Measurements from ENCODE around the gene RPL18.
"Not testable (repeated sequence)": the region's sequence is repeated elsewhere in the genome, so short reads cannot be mapped to it uniquely, and the experiment has no call there.

The RPL18 gene

DNA sequence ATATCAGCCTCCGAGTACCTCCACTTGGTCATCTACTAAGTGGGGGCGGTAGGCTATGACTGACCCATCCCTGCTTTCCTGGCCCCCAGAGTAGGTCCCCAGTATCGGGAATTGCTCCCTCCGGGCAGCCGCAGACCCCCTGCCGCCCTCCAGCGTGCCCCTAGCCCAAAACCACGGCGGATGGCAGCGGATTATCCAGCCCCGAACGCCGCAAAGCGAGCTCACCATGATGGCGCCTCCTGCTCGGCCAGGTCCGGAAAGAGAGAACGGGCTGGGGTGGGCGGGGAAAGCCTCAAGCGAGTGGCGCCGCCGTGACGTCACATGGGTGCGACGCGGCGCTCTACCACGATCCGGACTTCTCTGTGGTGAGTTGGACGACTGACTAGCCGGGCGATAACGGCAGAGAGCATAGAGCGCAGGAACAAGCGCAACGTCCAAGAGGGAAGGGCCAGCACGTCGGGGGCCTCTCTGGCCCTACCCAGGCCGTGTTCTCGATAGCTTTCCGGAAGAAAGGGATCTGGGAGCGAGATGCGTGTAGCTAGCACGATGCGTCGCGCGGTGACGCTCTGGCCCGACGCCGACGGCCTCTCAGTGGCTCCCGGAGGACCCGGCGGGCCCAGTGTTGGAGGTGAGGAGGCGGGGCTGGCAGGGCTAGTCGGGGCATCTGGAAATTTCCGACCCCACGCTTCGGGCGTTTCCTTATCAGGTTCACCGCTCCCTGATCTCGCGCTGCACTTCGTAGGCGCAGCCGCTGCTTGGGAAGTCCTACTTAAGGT, at the start of gene RPL18, which contains the start of gene SPHK2:
TSS of gene RPL18 (minus strand) at position 263 of the 776 bp plus-strand sequence. CDS start at position 228, 35 bp downstream.
TSS of gene SPHK2 (plus strand) at position 591 of the 776 bp plus-strand sequence. CDS start 1,009 bp downstream, outside the sequence.
- peak; percentile 97 for DNase-seq

DNA sequence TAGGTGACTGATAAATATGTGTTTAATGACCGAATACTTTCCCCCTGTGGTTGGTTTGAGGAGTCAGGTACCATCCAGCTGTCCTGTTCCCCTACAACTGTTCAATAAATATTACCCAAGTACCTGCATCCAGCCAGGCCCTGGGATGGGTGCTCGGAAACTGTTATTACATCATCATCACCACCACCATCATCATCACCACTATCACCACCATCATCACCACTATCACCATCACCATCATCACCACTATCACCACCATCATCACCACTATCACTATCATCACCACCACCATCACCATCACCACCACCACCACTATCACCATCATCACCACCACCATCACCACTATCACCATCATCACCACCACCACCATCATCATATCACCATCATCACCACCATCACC, 49.8 kb upstream of the RPL18 start:
- no peak for DNase-seq

DNA sequence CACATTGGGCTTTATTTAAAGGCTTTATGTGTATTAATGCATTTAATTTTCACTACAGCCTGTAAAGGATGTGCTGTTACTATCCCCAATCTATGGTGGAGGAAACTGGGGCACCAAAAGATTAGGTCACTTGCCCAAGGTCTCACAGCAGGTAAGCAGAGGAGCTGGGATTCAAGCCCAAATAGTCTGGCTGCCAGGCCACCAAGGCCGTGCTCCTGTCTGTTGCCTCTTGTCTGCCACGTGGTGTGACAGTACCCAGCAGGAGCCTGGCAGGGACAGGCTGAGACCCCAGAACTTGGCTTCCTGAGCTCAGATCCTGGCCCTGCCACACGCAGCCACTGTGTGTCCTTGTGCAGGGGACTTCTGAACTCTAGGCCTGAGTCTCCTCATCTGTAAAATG, 49.4 kb upstream of the RPL18 start:
- no peak for DNase-seq

DNA sequence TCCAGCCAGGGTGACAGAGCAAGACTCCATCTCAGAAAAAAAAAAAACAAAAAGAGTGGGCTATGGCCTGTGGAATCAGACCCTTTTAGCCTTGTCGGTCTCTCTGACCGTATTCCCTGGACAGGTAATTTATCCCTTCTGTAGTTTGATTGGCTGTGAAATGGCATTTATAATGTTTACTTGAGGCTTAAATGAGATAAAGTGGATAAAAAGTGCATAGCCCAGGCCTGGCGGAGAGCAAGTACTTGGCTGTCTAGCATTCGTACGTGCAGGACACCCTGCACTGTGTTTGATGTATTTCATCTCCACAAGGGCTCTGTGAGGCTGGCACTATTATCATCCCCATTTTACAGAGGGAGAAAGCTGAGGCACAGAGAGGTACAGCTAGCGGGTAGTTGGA, 46.8 kb upstream of the RPL18 start:
- DNase-seq = no peak

DNA sequence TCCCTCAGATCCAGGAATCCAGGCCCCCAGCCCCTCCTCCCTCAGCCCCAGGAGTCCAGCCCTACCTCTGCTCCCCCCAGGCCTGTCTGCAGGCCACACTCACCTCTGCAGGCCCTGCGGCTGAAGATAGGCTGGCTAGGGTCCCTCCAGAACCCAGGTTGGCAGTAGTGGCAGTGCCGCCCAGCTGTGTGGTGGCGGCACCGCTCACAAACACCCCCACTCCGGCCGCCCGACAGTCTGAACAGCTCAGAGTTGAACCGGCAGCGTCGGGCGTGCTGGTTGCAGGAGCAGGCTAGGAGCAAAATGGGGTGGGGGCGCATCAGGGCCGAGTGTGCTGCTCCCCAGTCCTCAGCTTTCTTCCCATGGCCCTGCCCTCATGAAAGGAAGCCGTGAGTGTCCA, 45.5 kb upstream of the RPL18 start:
- no peak for DNase-seq

- DNase-seq = no peak
Measured at GRCh38 chr19:48663667-48664066, 44.7 kb upstream of the RPL18 start.

DNA sequence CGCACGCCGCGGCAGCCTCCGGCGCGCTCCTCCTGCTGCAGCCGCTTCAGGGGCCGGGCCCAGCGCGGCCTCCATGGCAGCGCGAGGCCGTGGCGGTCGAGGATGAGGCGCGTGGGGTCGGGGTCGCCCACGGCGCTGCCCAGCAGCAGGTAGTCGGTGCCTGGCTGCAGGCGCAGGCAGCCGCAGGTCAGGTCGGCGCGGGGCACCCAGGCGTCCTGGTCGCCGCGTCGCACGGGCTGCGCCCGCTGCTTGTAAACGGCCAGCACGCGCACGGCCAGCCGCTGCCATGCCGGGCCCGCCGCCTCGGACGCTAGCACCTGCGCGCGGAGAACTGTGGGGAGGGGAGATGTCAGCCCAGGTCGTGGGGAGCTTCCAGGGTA, 42.7 kb upstream of the RPL18 start:
- no peak for DNase-seq

DNA sequence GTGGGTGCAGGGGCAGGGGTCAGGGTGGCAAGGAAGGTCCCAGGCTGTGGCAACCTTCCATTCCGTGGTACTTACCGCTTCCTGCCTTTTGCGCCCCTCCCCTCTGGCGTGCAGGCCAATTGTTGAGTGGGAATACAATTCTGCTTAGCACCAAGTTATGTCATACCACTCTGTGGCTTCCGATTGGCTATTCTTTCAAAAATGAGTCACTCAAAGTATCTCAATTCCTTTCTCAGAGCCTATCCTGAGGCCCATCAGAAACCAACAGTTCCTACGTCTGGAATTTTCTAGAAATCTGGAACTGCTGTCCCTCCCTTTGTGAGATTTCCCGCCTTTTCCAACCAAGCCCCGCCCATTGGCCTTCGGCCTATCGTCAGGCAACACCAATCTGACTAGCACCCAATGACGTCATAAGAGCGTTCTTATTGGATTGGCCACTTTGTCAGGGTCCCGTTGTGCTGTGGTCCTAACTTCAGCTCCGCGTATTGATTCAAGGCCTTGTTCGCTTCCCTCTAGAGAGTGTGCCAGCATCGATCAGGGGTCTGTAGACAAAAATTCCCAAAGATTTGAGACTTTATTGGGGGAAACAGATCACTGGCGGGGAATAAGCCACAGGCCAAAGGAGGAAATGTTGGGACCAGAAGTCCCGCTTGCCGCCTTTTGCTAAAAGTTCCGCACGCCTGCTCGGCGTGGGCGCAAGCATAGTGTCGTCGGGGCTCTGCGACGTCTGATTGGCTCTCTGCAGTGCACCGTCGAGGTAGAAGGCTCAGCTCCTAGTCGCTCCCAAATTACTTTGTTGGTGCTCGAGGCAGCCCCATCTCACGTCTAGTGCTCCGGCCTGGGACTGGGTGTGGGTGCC, 42.1 kb upstream of the RPL18 start:
- peak; percentile 94 for DNase-seq

DNA sequence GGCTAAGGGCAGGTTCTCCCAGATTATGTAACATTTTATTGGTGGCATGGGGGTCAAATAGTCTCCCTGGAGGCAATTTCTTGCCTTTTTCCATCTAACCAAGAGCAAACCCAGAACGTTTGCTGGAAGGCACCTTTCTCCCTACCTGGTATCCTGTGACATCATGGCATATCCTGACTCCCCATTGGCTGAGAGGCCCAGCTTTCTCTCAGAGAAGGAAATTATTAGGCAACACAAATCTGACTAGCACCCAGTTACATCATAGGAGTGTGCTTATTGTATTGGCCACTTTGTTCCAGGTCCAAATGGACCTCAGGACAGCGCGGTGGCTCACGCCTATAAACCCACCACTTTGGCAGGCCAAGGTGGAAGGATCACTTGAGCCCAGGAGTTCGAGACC, 40.8 kb upstream of the RPL18 start:
- peak; percentile 18 for DNase-seq

DNA sequence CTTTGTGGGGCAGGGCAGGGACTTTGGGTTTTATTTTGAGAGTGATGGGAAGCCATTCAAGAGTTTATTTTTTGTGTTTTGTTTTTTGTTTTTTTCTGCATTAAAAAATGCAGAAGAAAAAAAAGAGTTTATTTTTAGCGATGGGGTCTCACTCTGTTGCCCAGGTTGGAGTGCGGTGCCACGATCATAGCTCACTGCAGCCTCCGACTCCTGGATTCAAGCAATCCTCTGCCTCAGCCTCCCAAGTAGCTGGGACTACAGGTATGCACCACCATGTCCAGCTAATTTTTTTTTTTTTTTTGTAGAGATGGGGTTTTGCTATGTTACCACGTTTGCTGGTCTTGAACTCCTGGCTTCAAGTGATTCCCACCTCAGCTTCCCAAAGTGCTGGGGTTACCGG, 39.5 kb upstream of the RPL18 start:
- DNase-seq = no peak

DNA sequence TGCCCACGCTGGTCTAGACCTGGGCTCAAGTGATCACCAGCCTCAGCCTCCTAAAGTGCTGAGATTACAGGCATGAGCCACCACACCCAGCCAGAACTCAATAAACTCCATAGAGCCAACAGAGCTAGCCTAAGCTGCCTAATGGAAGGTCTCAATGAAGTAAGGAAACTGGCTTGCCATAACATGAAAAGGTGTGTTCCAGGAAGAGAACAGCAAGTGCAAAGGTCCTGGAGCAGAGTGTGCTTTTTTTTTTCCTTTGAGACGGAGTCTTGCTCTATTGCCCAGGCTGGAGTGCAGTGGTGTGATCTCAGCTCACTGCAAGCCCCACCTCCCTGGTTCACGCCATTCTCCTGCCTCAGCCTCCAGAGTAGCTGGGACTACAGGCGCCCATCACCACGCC, 38.9 kb upstream of the RPL18 start:
- not testable (repeated sequence) for DNase-seq

GRCh38 chr19:48656840-48657474, 38.0 kb upstream of the RPL18 start:
- no peak for DNase-seq

DNA sequence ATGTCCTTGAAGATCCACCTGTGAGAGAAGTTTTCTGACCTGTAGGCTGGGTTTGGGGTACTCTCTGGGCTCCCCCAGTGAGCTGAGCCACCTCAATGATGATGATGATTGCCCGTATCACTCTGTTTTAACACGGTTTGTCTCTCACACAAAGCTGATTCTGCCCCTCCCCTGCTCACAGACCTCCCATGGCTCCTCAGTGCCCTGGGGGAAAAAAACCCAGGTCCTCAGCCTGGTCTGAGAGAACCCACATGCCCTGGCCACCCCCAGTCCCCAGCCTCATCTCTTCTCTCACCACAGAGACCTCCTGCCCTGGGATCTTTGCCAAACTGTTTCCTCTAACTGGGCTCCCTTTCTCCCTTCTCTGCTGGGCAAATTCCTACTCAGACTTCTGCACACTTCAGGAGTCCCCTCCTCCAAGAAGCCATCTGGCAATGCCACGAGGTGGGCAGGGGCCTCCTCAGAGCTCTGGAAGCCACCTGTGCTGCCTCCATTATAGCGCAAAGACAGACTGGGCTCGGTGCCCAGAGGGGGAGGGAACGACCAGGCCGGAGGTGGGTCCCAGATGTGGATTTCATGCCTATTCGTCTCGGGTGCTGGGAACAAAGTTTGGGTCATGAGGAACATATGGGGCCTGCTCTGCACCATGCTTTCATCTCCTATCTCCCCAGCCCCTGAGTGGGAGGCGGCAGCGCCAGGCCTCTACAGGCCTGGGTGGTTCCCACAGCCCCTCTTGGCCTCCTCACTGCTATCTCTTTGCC, 35.5 kb upstream of the RPL18 start:
- no peak for DNase-seq

GRCh38 chr19:48651683-48652048, 32.7 kb upstream of the RPL18 start:
- DNase-seq = no peak

DNA sequence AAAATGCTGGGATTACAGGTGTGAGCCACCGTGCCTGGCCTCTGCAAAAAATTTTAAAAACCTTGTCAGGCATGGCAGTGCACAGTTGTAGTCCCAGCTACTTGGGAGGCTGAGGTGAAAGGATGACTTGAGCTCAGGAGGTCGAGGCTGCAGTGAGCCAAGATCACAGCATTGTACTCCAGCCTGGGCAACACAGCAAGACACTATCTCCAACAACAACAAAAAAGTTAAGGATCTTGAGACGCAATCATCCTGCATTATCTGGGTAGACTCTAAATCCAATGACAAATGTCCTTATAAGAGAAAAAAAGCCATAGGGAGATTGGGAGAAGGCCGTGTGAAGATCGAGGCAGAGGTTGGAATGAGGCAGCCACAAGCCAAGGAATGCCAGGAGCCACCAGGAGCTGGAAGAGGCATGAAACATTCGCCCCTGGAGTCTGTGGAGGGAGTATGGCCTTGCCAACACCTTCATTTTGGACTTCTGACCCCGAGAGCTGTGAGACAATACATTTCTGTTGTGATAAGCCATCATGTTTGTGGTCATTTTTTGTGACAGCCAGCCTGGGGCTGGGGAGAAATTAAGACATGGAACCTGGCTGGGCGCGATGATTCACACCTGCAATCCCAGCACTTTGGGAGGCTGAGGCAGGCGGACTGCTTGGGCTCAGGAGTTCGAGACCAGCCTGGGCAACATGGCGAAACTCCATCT, 32.1 kb upstream of the RPL18 start:
- DNase-seq = no peak

GRCh38 chr19:48648134-48648533, 29.2 kb upstream of the RPL18 start:
- DNase-seq = no peak

GRCh38 chr19:48646722-48647216, 27.8 kb upstream of the RPL18 start:
- no peak for DNase-seq

- peak; percentile 95 for DNase-seq
Measured at GRCh38 chr19:48646001-48646721, 27.2 kb upstream of the RPL18 start, which contains the start of gene CA11. Gene CA11, minus strand, starts transcription at chr19:48646187. Its CDS starts 555 bp downstream, at chr19:48645632.

- DNase-seq = no peak
Measured at GRCh38 chr19:48645620-48646000, 26.6 kb upstream of the RPL18 start.

DNA sequence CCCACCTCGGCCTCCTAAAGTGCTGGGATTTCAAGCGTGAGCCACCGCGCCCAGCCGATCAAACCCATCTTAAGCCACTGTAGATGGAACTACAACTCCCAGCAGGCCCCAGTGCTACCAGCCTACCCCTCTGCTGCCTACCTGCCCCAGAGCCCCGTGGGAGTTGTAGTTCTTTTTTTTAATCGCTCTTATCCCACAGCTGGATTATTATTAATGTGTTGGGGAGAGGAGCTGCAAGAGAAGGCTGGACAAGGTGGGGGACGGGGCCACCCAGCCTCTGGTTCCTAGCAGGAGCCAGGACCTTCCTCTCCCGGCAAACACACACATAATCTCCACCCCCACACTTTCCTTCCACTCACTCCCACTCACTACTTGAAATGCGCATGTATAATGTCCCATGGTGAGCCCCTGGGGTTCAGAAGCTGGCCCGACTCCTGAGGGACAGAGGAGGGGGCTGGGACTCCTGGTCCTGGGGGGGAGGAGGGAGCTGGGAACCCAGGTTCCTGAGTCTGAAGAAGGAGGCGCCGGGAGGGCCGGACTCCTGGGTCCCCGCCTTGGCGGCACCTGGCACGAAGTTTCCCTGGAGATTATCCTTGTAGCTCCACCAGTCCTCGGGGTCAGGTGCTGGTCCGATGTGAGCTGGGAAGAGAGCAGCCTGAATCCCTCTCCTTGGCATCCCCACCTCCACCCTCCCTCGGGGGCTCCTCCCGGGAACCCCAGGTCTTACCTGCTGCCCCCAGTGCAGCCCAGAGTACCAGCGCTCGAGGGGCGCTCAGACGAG, 26.1 kb upstream of the RPL18 start:
- peak; percentile 83 for DNase-seq
